Neural cell (in vitro differentiated cells): Measurements from ENCODE around the gene TIMM9. TPM values are rescaled to one million over a fixed set of nuclear protein-coding genes. Genes with fewer than 3 reads are reported as not detected.

ENCODE experiments used
- H2AFZ ChIP-seq: fragments of 200-600, 300-800 bp; sonication (generic), shearing (Covaris generic); 2 replicates; pipeline ENCODE4 v1.6.0; 2014; ENCODE audit warnings: low read depth, mild to moderate bottlenecking, antibody characterized with exemption, low read length, moderate library complexity
- H3F3A ChIP-seq: fragments of 200-600 bp; shearing (Covaris generic); 2 replicates; pipeline ENCODE4 v1.6.1; 2016; ENCODE audit warnings: mild to moderate bottlenecking, moderate library complexity, mixed read lengths, antibody characterized with exemption, low read length; ENCODE audit not compliant: insufficient read depth, poor library complexity, severe bottlenecking
- H3K27ac ChIP-seq: fragments of 200-600, 300-800 bp; sonication (generic), shearing (Covaris generic); 2 replicates; pipeline ENCODE4 v1.5.1; 2014; ENCODE audit warnings: mild to moderate bottlenecking, low read length, moderate library complexity
- H3K27me3 ChIP-seq: fragments of 300-800, 200-600 bp; sonication (generic), shearing (Covaris generic); 2 replicates; pipeline ENCODE4 v1.6.0; 2014; ENCODE audit warnings: mild to moderate bottlenecking, low read depth, low read length, moderate library complexity; ENCODE audit not compliant: insufficient read depth
- H3K36me3 ChIP-seq: fragments of 300-800, 200-600 bp; sonication (generic), shearing (Covaris generic); 2 replicates; pipeline ENCODE4 v1.5.1; 2014; ENCODE audit warnings: mild to moderate bottlenecking, antibody characterized with exemption, low read length, moderate library complexity; ENCODE audit not compliant: insufficient read depth
- H3K4me2 ChIP-seq: fragments of 300-800, 200-600 bp; sonication (generic), shearing (Covaris generic); 2 replicates; pipeline ENCODE4 v1.6.0; 2014; ENCODE audit warnings: mild to moderate bottlenecking, low read length
- H3K4me3 ChIP-seq: fragments of 300-800, 200-600 bp; sonication (generic), shearing (Covaris generic); 2 replicates; pipeline ENCODE4 v1.5.1; 2014; ENCODE audit warnings: mild to moderate bottlenecking, low read length, moderate library complexity
- H3K79me2 ChIP-seq: fragments of 200-600 bp; shearing (Covaris generic); replicated peaks from 2 replicates; pipeline ENCODE4 v1.6.0; 2014; ENCODE audit warnings: mild to moderate bottlenecking, low read length, moderate library complexity; ENCODE audit not compliant: insufficient read depth
- H3K9ac ChIP-seq: fragments of 300-800, 200-600 bp; sonication (generic), shearing (Covaris generic); 2 replicates; pipeline ENCODE4 v1.6.1; 2016; ENCODE audit warnings: mild to moderate bottlenecking, low read length, mixed read lengths
- H3K9me2 ChIP-seq: fragments of 200-600 bp; shearing (Covaris generic); 2 replicates; pipeline ENCODE4 v1.6.1; 2016; ENCODE audit warnings: mild to moderate bottlenecking, low read length, mixed read lengths; ENCODE audit not compliant: insufficient read depth
- H3K9me3 ChIP-seq: fragments of 200-600, 300-800 bp; sonication (generic), shearing (Covaris generic); 2 replicates; pipeline ENCODE4 v1.6.1; 2016; ENCODE audit warnings: mild to moderate bottlenecking, mixed run types, low read length, moderate library complexity, mixed read lengths
- H4K20me1 ChIP-seq: fragments of 200-600 bp; shearing (Covaris generic); 2 replicates; pipeline ENCODE4 v1.6.1; 2016; ENCODE audit warnings: mild to moderate bottlenecking, mixed run types; ENCODE audit not compliant: insufficient read depth
- EP300 ChIP-seq: fragments of 450-650 bp; conservative IDR thresholded peaks from 2 replicates; pipeline ENCODE4 v1.6.1; 2014; ENCODE audit warnings: antibody characterized with exemption, mild to moderate bottlenecking, moderate library complexity; ENCODE audit not compliant: poor library complexity, severe bottlenecking
- EZH2 ChIP-seq: fragments of 200-600, 300-800 bp; shearing (Covaris generic), sonication (generic); IDR thresholded peaks from 2 replicates; pipeline ENCODE4 v1.6.1; 2014; ENCODE audit warnings: antibody characterized with exemption, low read length, borderline replicate concordance, mild to moderate bottlenecking; ENCODE audit not compliant: insufficient read depth, poor library complexity, severe bottlenecking
- MXI1 ChIP-seq: fragments of 450-650 bp; conservative IDR thresholded peaks from 2 replicates; pipeline ENCODE4 v1.6.1; 2014; ENCODE audit warnings: antibody characterized with exemption, mild to moderate bottlenecking; ENCODE audit not compliant: poor library complexity, severe bottlenecking
- POLR2AphosphoS5 ChIP-seq: IDR thresholded peaks from 2 replicates; pipeline ENCODE4 v1.6.1; 2012
- RAD21 ChIP-seq: fragments of 450-650 bp; conservative IDR thresholded peaks from 2 replicates; pipeline ENCODE4 v1.6.1; 2014; ENCODE audit warnings: antibody characterized with exemption, mild to moderate bottlenecking, moderate library complexity
- SMC3 ChIP-seq: fragments of 450-650 bp; conservative IDR thresholded peaks from 2 replicates; pipeline ENCODE4 v1.6.1; 2014; ENCODE audit warnings: antibody characterized with exemption, mild to moderate bottlenecking, moderate library complexity; ENCODE audit not compliant: poor library complexity
- TAF1 ChIP-seq: IDR thresholded peaks from 2 replicates; pipeline ENCODE4 v1.6.1; 2012; ENCODE audit warnings: low read depth
- polyA plus RNA-seq: library from polyadenylated mRNA; depleted of rRNA; stranded (reverse); fragments of >200 nt; gene quantifications from 2 replicates; pipeline ENCODE4 v1.2.3, GENCODE V29; 2014
- TF ChIP-seq, protein P1 (sequence below): fragments of 450-650 bp; IDR thresholded peaks from 2 replicates; pipeline ENCODE4 v1.5.1; 2014; ENCODE audit warnings: antibody characterized with exemption, mild to moderate bottlenecking, moderate library complexity; ENCODE audit not compliant: poor library complexity, severe bottlenecking
- TF ChIP-seq, protein P2 (sequence below): IDR thresholded peaks from 2 replicates; pipeline ENCODE4 v1.6.1; 2012; ENCODE audit warnings: borderline replicate concordance

TIMM9 gene
- polyA plus RNA-seq, 1 donor from 2014 or later = 51.1 TPM

DNA sequence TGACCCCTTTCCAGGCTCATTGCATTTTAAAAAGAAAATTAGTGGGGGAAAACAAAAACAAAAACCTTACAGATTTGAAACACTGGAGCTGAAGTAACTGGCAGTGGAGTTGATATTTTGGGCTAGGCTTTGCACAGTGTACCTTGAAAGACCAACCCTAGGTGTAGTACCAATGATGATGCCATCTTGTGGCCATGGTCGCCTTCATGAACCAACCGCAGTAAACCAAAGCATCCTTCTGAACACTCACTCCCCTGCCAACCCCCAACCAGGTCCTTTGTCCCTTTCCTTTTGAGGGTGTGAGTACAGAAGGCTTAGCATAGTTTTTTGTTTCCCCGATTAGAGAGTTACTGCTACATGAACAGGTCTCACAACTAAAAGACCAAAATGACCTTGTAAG lies 25.7 kb downstream of the TIMM9 start:
- Histone ChIP-seq H3K79me2 (no peaks in the 10 kb centered on the region), H3K9me3 (no peaks in the 10 kb centered on the region), H3F3A (no peaks in the 10 kb centered on the region), H3K27ac (no peak overlapping the region), H3K4me2 (no peak overlapping the region), H4K20me1 (no peaks in the 10 kb centered on the region), H3K4me3 (no peak overlapping the region), H3K9ac (no peak overlapping the region), H3K36me3 (no peaks in the 10 kb centered on the region), H2AFZ (no peak overlapping the region), H3K27me3 (no peaks in the 10 kb centered on the region), H3K9me2 (no peaks in the 10 kb centered on the region)
- no peak for TF ChIP-seq RAD21
- no peak for TF ChIP-seq MXI1
- no peak for TF ChIP-seq TAF1
- TF ChIP-seq SMC3 = no peak
- TF ChIP-seq EZH2 = no peak
- TF ChIP-seq, protein P1, sequence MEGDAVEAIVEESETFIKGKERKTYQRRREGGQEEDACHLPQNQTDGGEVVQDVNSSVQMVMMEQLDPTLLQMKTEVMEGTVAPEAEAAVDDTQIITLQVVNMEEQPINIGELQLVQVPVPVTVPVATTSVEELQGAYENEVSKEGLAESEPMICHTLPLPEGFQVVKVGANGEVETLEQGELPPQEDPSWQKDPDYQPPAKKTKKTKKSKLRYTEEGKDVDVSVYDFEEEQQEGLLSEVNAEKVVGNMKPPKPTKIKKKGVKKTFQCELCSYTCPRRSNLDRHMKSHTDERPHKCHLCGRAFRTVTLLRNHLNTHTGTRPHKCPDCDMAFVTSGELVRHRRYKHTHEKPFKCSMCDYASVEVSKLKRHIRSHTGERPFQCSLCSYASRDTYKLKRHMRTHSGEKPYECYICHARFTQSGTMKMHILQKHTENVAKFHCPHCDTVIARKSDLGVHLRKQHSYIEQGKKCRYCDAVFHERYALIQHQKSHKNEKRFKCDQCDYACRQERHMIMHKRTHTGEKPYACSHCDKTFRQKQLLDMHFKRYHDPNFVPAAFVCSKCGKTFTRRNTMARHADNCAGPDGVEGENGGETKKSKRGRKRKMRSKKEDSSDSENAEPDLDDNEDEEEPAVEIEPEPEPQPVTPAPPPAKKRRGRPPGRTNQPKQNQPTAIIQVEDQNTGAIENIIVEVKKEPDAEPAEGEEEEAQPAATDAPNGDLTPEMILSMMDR = no peak
- no peak for TF ChIP-seq EP300
- TF ChIP-seq, protein P2, sequence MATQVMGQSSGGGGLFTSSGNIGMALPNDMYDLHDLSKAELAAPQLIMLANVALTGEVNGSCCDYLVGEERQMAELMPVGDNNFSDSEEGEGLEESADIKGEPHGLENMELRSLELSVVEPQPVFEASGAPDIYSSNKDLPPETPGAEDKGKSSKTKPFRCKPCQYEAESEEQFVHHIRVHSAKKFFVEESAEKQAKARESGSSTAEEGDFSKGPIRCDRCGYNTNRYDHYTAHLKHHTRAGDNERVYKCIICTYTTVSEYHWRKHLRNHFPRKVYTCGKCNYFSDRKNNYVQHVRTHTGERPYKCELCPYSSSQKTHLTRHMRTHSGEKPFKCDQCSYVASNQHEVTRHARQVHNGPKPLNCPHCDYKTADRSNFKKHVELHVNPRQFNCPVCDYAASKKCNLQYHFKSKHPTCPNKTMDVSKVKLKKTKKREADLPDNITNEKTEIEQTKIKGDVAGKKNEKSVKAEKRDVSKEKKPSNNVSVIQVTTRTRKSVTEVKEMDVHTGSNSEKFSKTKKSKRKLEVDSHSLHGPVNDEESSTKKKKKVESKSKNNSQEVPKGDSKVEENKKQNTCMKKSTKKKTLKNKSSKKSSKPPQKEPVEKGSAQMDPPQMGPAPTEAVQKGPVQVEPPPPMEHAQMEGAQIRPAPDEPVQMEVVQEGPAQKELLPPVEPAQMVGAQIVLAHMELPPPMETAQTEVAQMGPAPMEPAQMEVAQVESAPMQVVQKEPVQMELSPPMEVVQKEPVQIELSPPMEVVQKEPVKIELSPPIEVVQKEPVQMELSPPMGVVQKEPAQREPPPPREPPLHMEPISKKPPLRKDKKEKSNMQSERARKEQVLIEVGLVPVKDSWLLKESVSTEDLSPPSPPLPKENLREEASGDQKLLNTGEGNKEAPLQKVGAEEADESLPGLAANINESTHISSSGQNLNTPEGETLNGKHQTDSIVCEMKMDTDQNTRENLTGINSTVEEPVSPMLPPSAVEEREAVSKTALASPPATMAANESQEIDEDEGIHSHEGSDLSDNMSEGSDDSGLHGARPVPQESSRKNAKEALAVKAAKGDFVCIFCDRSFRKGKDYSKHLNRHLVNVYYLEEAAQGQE = no peak
- TF ChIP-seq POLR2AphosphoS5 = no peak

DNA sequence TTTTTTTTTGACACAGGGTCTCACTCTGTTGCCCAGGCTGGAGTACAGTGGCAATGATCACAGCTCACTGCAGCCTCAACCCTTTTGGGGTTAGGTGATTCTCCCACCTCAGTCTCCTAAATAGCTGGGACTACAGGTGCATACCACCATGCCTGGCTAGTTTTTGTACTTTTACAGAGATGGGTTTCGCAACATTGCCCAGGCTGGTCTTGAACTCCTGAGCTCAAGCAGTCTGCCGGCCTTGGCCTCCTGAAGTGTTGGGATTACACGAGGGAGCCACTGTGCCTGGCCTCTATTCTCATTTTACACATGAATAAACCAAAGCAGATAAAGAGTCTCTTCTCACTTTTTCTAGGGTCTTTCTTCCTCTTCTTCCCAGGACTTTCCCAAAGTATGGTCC lies 28.4 kb downstream of the TIMM9 start:
- H3K27ac ChIP-seq = no peak overlapping the region
- H3K9ac ChIP-seq = no peak overlapping the region
- H3K4me2 ChIP-seq = no peak overlapping the region
- no peaks in the 10 kb centered on the region for H3K36me3 ChIP-seq
- no peaks in the 10 kb centered on the region for H3K9me2 ChIP-seq
- H2AFZ ChIP-seq = no peak overlapping the region
- TF ChIP-seq EZH2 = no peak
- TF ChIP-seq RAD21 = no peak
- TF ChIP-seq MXI1 = no peak
- TF ChIP-seq POLR2AphosphoS5 = no peak
- H3F3A ChIP-seq = no peaks in the 10 kb centered on the region
- no peak overlapping the region for H3K4me3 ChIP-seq
- H4K20me1 ChIP-seq = no peaks in the 10 kb centered on the region
- H3K9me3 ChIP-seq = no peaks in the 10 kb centered on the region
- H3K79me2 ChIP-seq = no peaks in the 10 kb centered on the region
- no peaks in the 10 kb centered on the region for H3K27me3 ChIP-seq

DNA sequence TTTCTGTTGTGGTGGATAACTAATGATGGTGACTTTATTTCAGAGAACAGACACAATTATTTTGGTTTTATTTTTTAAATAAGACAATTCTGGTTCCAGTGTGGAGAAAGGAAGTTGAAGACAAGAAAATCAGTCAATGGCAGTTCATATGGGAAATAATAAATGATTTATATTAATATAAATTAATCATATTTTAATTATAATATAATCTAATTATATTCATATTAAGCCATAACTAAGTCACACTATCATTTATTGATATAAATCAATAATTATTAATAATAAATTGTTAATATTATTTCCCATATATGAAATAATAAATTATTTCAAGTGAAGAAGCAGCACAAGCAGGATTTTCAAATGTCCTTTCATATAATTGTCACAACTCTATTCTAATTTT lies 28.8 kb downstream of the TIMM9 start:
- H3K9me3 ChIP-seq = no peaks in the 10 kb centered on the region
- H3K9me2 ChIP-seq = no peaks in the 10 kb centered on the region
- H3K79me2 ChIP-seq = no peaks in the 10 kb centered on the region
- H3K36me3 ChIP-seq = no peaks in the 10 kb centered on the region
- no peak overlapping the region for H2AFZ ChIP-seq
- H3K27ac ChIP-seq = no peak overlapping the region
- H3K4me3 ChIP-seq = no peak overlapping the region
- H3K4me2 ChIP-seq = no peak overlapping the region
- no peak overlapping the region for H3K9ac ChIP-seq
- no peaks in the 10 kb centered on the region for H3K27me3 ChIP-seq
- H4K20me1 ChIP-seq = no peaks in the 10 kb centered on the region
- no peaks in the 10 kb centered on the region for H3F3A ChIP-seq
- no peak for TF ChIP-seq TAF1
- no peak for TF ChIP-seq RAD21
- no peak for TF ChIP-seq EZH2
- TF ChIP-seq, protein P2 = no peak
- no peak for TF ChIP-seq SMC3
- TF ChIP-seq, protein P1 = no peak
- no peak for TF ChIP-seq EP300
- no peak for TF ChIP-seq POLR2AphosphoS5
- TF ChIP-seq MXI1 = no peak
